Body of pancreas (tissue), 4 donors: Measurements from ENCODE around the gene PLXNA1.

Experiments
- CTCF ChIP-seq, 7 experiments: fragments of 450-650 bp in 4 of 7; fragments of 200-600 bp in 3 of 7; sonication (generic) in 3 of 7; IDR thresholded peaks; one replicate each; pipeline ENCODE4 v1.5.1; 2016 to 2019; ENCODE audit warnings: antibody characterized with exemption in 7 of 7
- POLR2A ChIP-seq, 3 donors: fragments of 450-650 bp; IDR thresholded peaks; one replicate each; pipeline ENCODE4 v1.6.1; 2016; ENCODE audit warnings: antibody characterized with exemption in 3 of 3, mild to moderate bottlenecking in 2 of 3

DNA sequence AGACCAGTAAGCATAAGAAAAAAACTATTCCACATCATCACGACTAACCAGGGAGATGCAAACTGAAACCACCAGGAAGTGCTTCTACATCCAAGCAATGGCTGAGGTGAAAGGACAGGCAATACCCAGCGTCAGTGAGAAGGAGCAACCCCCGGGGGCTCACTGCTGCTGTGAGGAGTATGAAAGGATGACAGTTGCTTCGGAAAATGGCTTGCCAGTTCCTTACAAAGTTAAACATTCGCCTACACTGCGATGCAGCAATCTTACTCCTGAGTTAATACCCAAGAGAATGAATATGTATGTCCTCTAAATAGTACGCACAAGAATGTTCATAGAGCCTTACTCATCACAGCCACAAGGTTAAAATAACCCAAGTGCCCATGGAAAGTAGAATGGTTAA, 13.3 kb upstream of the PLXNA1 start:
- TF ChIP-seq CTCF (IDR thresholded peaks at IDR 0.05) (no peak), POLR2A (IDR thresholded peaks at IDR 0.05) (no peak)
